Brain microvascular endothelial cell (primary cell): ENCODE measurements around the gene TACSTD2.
A peak's percentile ranks its signal among the peaks of the same experiment; 100 is the strongest.
"Not testable (repeated sequence)": the region's sequence is repeated elsewhere in the genome, so short reads cannot be mapped to it uniquely, and the experiment has no call there.

Experiments
- DNase-seq: peaks from one replicate; pipeline ENCODE4 v3.0.0-alpha.2; 2020
- H3K27ac ChIP-seq: fragments of 250-450 bp; sonication (Bioruptor Pico); 2 replicates; pipeline ENCODE4 v1.5.1; 2020; ENCODE audit warnings: mild to moderate bottlenecking, moderate library complexity
- H3K27me3 ChIP-seq: fragments of 250-450 bp; sonication (Bioruptor Pico); replicated peaks from 2 replicates; pipeline ENCODE4 v1.5.1; 2020; ENCODE audit warnings: mild to moderate bottlenecking
- H3K36me3 ChIP-seq: fragments of 250-450 bp; sonication (Bioruptor Pico); replicated peaks from 2 replicates; pipeline ENCODE4 v1.5.1; 2020; ENCODE audit warnings: mild to moderate bottlenecking
- H3K4me3 ChIP-seq: 2 replicates; pipeline ENCODE4 v1.5.1; 2011; ENCODE audit warnings: low read depth, mild to moderate bottlenecking, control low read depth, low read length, moderate library complexity
- in situ Hi-C: cut with HindIII; loops from 2 replicates; pipeline ENCODE4 v1.10.0; 2017; ENCODE audit warnings: low sequenced_read_pairs, low pct_ligation_motif_present
- TF ChIP-seq, protein P1 (sequence below): IDR thresholded peaks from 2 replicates; pipeline ENCODE4 v1.5.1; 2011; ENCODE audit warnings: low read depth, mild to moderate bottlenecking, moderate library complexity, low read length, control low read depth, inconsistent platforms; ENCODE audit errors: missing control alignments

TACSTD2 gene, protein sequence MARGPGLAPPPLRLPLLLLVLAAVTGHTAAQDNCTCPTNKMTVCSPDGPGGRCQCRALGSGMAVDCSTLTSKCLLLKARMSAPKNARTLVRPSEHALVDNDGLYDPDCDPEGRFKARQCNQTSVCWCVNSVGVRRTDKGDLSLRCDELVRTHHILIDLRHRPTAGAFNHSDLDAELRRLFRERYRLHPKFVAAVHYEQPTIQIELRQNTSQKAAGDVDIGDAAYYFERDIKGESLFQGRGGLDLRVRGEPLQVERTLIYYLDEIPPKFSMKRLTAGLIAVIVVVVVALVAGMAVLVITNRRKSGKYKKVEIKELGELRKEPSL

DNA sequence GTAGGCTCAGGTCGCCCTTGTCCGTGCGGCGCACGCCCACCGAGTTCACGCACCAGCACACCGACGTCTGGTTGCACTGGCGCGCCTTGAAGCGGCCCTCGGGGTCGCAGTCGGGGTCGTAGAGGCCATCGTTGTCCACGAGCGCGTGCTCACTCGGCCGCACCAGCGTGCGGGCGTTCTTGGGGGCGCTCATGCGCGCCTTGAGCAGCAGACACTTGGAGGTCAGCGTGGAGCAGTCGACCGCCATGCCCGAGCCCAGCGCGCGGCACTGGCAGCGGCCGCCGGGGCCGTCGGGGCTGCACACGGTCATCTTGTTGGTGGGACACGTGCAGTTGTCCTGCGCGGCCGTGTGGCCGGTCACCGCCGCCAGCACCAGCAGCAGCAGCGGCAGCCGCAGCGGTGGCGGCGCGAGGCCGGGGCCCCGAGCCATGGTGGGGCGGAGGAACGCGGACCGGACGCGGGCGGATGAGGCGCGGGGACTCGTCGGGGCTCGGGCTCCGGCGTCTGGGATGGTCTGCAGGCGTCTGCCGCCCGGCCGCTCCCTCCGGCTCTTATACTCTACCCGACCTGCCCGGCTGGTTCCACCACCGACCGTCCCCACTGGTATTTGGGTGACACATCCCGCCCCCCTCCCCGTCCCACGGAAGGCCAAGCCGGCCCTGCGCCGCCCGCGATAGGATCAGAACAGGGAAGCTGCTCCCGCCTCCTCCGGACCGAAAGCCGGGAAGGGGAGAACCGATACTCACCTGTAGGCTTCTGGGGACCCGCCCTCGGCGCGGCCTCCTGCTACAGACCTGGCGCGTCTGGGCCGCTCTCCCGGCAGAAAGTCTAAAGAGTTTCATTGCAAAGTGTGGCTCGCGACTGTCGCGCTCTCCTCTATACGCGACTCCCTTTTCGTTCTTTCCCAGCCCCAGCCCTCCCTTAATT lies at the start of gene TACSTD2:
TSS of gene TACSTD2 (minus strand) at position 526 of the 927 bp plus-strand sequence. CDS start at position 430, 96 bp downstream.
- peaks cover 17% of the 10 kb centered on the region for H3K27me3 ChIP-seq
- in situ Hi-C loops = no loop called here
- TF ChIP-seq, protein P1, sequence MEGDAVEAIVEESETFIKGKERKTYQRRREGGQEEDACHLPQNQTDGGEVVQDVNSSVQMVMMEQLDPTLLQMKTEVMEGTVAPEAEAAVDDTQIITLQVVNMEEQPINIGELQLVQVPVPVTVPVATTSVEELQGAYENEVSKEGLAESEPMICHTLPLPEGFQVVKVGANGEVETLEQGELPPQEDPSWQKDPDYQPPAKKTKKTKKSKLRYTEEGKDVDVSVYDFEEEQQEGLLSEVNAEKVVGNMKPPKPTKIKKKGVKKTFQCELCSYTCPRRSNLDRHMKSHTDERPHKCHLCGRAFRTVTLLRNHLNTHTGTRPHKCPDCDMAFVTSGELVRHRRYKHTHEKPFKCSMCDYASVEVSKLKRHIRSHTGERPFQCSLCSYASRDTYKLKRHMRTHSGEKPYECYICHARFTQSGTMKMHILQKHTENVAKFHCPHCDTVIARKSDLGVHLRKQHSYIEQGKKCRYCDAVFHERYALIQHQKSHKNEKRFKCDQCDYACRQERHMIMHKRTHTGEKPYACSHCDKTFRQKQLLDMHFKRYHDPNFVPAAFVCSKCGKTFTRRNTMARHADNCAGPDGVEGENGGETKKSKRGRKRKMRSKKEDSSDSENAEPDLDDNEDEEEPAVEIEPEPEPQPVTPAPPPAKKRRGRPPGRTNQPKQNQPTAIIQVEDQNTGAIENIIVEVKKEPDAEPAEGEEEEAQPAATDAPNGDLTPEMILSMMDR = no peak
- no peak for DNase-seq
- H3K27ac ChIP-seq = no peak within 1 kb of the TSS
- no peaks in the 10 kb centered on the region for H3K36me3 ChIP-seq
- peak within 1 kb of the TSS; percentile 46 for H3K4me3 ChIP-seq

DNA sequence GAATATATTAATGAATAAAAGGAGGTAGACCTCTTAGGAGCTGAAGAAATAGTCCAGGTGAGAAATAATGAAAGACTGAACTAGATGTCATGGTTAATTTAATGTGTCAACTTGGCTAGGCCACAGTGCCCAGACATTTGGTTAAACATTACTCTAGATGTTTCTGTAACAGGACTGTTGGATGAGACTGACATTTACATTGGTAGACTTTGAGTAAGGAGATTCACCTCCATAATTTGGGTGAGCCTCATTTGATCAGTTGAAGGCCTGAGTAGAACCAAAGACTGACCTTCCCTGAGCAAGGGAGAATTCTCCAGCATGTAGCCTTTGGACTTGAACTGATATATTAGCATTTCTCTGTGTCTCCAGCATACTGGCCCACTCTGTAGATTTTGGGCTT lies 49.2 kb upstream of the TACSTD2 start:
- Histone ChIP-seq H3K36me3 (no peaks in the 10 kb centered on the region), H3K4me3 (no peak overlapping the region), H3K27me3 (no peaks in the 10 kb centered on the region), H3K27ac (no peak overlapping the region)
- TF ChIP-seq, protein P1 = no peak
- no peak for DNase-seq
- in situ Hi-C loops = no loop called here

DNA sequence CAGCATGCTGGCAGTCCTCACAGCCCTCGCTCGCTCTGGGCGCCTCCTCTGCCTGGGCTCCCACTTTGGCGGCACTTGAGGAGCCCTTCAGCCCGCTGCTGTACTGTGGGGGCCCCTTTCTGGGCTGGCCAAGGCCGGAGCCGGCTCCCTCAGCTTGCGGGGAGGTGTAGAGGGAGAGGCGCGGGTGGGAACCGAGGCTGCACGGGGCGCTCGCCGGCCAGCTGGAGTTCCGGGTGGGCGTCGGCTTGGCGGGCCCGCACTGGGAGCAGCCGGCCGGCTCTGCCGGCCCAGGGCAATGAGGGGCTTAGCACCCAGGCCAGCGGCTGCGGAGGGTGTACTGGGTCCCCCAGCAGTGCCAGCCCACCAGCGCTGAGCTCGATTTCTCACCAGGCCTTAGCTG lies 46.2 kb upstream of the TACSTD2 start:
- H3K27me3 ChIP-seq, in situ Hi-C loops, H3K36me3 ChIP-seq, DNase-seq, H3K4me3 ChIP-seq, H3K27ac ChIP-seq: not testable (repeated sequence)

DNA sequence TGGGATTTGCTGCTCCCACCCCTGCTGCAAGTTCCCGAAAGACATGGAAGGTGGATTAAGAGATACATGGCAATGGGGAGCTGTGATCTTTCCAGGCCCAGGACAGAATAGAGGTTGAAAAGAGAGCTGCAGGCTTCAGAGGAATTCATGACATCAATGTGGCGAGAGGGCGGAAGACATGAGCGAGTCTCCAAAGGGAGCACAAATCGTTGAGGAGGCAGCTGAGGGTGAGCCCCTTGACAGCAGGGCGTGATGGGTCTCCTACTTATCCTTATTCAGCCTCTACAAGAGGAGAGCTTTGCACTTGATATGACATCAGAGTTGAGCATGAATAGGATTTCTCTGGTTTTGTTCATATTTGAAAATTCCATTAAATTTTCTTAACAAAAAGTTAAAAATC lies 45.5 kb upstream of the TACSTD2 start:
- Histone ChIP-seq H3K36me3 (no peaks in the 10 kb centered on the region), H3K4me3 (no peak overlapping the region), H3K27me3 (no peaks in the 10 kb centered on the region), H3K27ac (no peak overlapping the region)
- TF ChIP-seq, protein P1 = no peak
- no peak for DNase-seq
- in situ Hi-C loops = no loop called here

DNA sequence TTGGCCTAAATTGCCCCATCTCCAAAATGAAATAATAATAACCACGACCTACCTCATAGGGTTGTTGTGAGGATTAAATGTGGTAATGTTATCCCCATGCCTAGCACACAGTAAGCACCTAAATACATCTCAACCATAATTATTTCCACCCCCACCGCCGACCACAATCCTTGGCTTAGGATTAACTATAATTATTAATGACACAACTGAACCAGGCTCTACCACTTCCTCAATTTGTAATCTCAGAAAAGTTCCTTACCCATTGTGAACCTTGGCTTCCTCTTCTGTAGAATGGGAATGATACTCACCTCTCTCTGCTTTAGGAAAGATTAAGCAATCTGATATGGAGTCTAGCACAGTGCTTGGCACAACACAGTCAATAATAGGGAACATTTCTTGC lies 44.3 kb upstream of the TACSTD2 start:
- Histone ChIP-seq H3K27ac (no peak overlapping the region), H3K4me3 (no peak overlapping the region), H3K27me3 (no peaks in the 10 kb centered on the region), H3K36me3 (no peaks in the 10 kb centered on the region)
- in situ Hi-C loops = no loop called here
- DNase-seq = no peak
- TF ChIP-seq, protein P1 = no peak

DNA sequence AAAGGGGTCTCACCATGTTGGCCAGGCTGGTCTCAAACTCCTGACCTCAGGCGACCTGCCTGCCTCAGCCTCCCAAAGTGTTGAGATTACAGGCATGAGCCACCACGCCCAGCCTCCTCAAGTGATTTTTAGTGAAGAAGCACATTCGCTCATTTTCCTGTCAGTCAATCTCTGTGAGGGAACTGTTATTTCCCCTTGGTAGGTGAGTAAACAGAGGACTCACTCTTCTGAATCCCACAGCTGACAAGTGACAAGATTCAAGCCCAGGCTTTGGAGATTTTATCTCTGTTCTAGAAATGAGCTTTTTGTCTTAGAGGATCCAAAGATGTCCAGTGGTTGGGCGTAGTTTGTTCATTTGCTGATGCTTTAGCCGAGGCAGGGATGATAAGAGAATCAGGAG lies 43.9 kb upstream of the TACSTD2 start:
- TF ChIP-seq, protein P1 = no peak
- DNase-seq = no peak
- in situ Hi-C loops = no loop called here
- H3K4me3 ChIP-seq = no peak overlapping the region
- no peak overlapping the region for H3K27ac ChIP-seq
- no peaks in the 10 kb centered on the region for H3K36me3 ChIP-seq
- no peaks in the 10 kb centered on the region for H3K27me3 ChIP-seq
